Keratinocyte (primary cell): ENCODE data around the gene RHEX. TPM values are rescaled to one million over a fixed set of nuclear protein-coding genes. Genes with fewer than 3 reads are reported as not detected.

Source experiments
- DNase-seq: peaks from one replicate; pipeline ENCODE4 v3.0.0-alpha.2; 2011; ENCODE audit warnings: low read depth, missing footprints, low spot score
- FAIRE-seq: peaks from 2 replicates; lab custom pipeline; 2011; peaks lifted over from hg19 to GRCh38; lab: Jason Lieb, UNC
- H2AFZ ChIP-seq: 2 replicates; pipeline ENCODE4 v1.6.0; 2012; ENCODE audit warnings: low read length, control low read depth, inconsistent platforms; ENCODE audit not compliant: control insufficient read depth
- H3K27ac ChIP-seq: 2 replicates; pipeline ENCODE4 v1.5.1; 2011; ENCODE audit warnings: low read length; ENCODE audit not compliant: control insufficient read depth, insufficient read depth
- H3K27me3 ChIP-seq: 3 replicates; pipeline ENCODE4 v1.6.0; 2011; ENCODE audit warnings: low read length; ENCODE audit not compliant: control insufficient read depth, insufficient read depth; ENCODE audit errors: extremely low read depth
- H3K36me3 ChIP-seq, 2 experiments: 2 replicates in 1 of 2; 3 replicates in 1 of 2; pipeline ENCODE4 v1.5.1; 2011; ENCODE audit warnings: low read length in 2 of 2, mild to moderate bottlenecking in 1 of 2; ENCODE audit not compliant: control insufficient read depth in 2 of 2, insufficient read depth in 2 of 2; ENCODE audit errors: extremely low read depth in 1 of 2
- H3K4me1 ChIP-seq: 3 replicates; pipeline ENCODE4 v1.5.1; 2011; ENCODE audit warnings: low read length; ENCODE audit not compliant: control insufficient read depth, insufficient read depth; ENCODE audit errors: extremely low read depth
- H3K4me2 ChIP-seq: 3 replicates; pipeline ENCODE4 v1.6.0; 2011; ENCODE audit warnings: low read depth, low read length; ENCODE audit not compliant: control insufficient read depth, insufficient read depth; ENCODE audit errors: extremely low read depth
- H3K4me3 ChIP-seq, 3 experiments: fragments of 200-600 bp in 1 of 3; sonication (generic) in 1 of 3; 2 replicates in 2 of 3; 3 replicates in 1 of 3; pipeline ENCODE4 v1.5.1; 2011 to 2016; ENCODE audit warnings: low read length in 3 of 3, mild to moderate bottlenecking in 3 of 3, control low read depth in 2 of 3, inconsistent platforms in 1 of 3, low read depth in 1 of 3, mixed read lengths in 1 of 3, mixed run types in 1 of 3, moderate library complexity in 1 of 3; ENCODE audit not compliant: control insufficient read depth in 2 of 3, insufficient read depth in 2 of 3; ENCODE audit errors: extremely low read depth in 1 of 3
- H3K79me2 ChIP-seq: 2 replicates; pipeline ENCODE4 v1.6.0; 2012; ENCODE audit warnings: low read length; ENCODE audit not compliant: control insufficient read depth, insufficient read depth
- H3K9ac ChIP-seq: 3 replicates; pipeline ENCODE4 v1.6.0; 2011; ENCODE audit warnings: low read length; ENCODE audit not compliant: control insufficient read depth, insufficient read depth; ENCODE audit errors: extremely low read depth
- H3K9me1 ChIP-seq: 3 replicates; pipeline ENCODE4 v1.6.0; 2011; ENCODE audit warnings: low read length; ENCODE audit not compliant: control insufficient read depth, insufficient read depth; ENCODE audit errors: extremely low read depth
- H3K9me3 ChIP-seq: 2 replicates; pipeline ENCODE4 v1.5.1; 2012; ENCODE audit warnings: low read depth, low read length; ENCODE audit not compliant: control insufficient read depth
- H4K20me1 ChIP-seq: 3 replicates; pipeline ENCODE4 v1.6.0; 2011; ENCODE audit warnings: low read length; ENCODE audit not compliant: control insufficient read depth, insufficient read depth; ENCODE audit errors: extremely low read depth
- CTCF ChIP-seq, 3 experiments: IDR thresholded peaks in 1 of 3; conservative IDR thresholded peaks in 1 of 3; optimal IDR thresholded peaks in 1 of 3; 2 replicates in 2 of 3; 3 replicates in 1 of 3; pipeline versions ENCODE3 to v1.5.1; 2011; ENCODE audit warnings: low read length in 3 of 3, mild to moderate bottlenecking in 3 of 3, moderate library complexity in 2 of 3, control low read depth in 1 of 3, inconsistent platforms in 1 of 3; ENCODE audit not compliant: insufficient read depth in 2 of 3; ENCODE audit errors: extremely low read depth in 1 of 3
- EZH2 ChIP-seq: IDR thresholded peaks from one replicate; pipeline ENCODE4 v1.6.1; 2012; ENCODE audit warnings: inconsistent platforms, mild to moderate bottlenecking, low read length, moderate library complexity
- dilution Hi-C: fragments of 300-500 bp; cut with MboI; formaldehyde crosslinking; loops from one replicate; pipeline ENCODE4 v1.7.0; 2020; ENCODE audit warnings: low sequenced_read_pairs; ENCODE audit not compliant: extremely low pct_ligation_motif_present
- polyA plus RNA-seq, 5 experiments: library from polyadenylated mRNA; depleted of rRNA in 3 of 5; stranded (reverse) in 3 of 5; stranded (forward) in 1 of 5; unstranded in 1 of 5; fragments of >200 nt; gene quantifications; 1 replicate in 1 of 5; 2 replicates in 3 of 5; 3 replicates in 1 of 5; pipeline versions ENCODE4 v1.2.1 to v1.2.3, GENCODE V29; 2011 to 2012; ENCODE audit warnings: missing spikeins in 2 of 5, low read depth in 1 of 5, low replicate concordance in 1 of 5

Gene RHEX
- polyA plus RNA-seq, 1 donor (not counting 4 experiments of a cell fraction or from before 2014, with no cell fraction given): not detected

- FAIRE-seq: no peak
- TF ChIP-seq CTCF (optimal IDR thresholded peaks at IDR 0.05 in 1 of 3, IDR thresholded peaks at IDR 0.05 in 1 of 3, conservative IDR thresholded peaks at IDR 0.05 in 1 of 3; ENCODE audit: extremely low read depth in 1 of 3, insufficient read depth in 2 of 3, low read length in 3 of 3): no peak
- no peak for TF ChIP-seq EZH2
- no peak overlapping the region for H3K27ac ChIP-seq
Observed at GRCh38 chr1:206012086-206012859, 40.7 kb upstream of the RHEX start.

GRCh38 chr1:206013026-206013795 lies 39.8 kb upstream of the RHEX start:
- H3K79me2 ChIP-seq: no peaks in the 10 kb centered on the region
- dilution Hi-C loops: no loop called here
- no peak overlapping the region for H3K9ac ChIP-seq
- no peak overlapping the region for H3K4me2 ChIP-seq
- no peaks in the 10 kb centered on the region for H3K36me3 ChIP-seq
- no peaks in the 10 kb centered on the region for H4K20me1 ChIP-seq
- no peaks in the 10 kb centered on the region for H3K9me3 ChIP-seq
- FAIRE-seq (no peak), DNase-seq (no peak)
- no peak overlapping the region for H3K4me3 ChIP-seq
- no peak overlapping the region for H3K27ac ChIP-seq
- no peaks in the 10 kb centered on the region for H3K4me1 ChIP-seq
- H3K27me3 ChIP-seq: no peaks in the 10 kb centered on the region
- no peak overlapping the region for H2AFZ ChIP-seq
- TF ChIP-seq CTCF (optimal IDR thresholded peaks at IDR 0.05 in 1 of 3, IDR thresholded peaks at IDR 0.05 in 1 of 3, conservative IDR thresholded peaks at IDR 0.05 in 1 of 3; ENCODE audit: extremely low read depth in 1 of 3, insufficient read depth in 2 of 3, low read length in 3 of 3) (no peak), EZH2 (no peak)
- H3K9me1 ChIP-seq: no peaks in the 10 kb centered on the region

More at GRCh38 chr1:206012086-206012859, 40.7 kb upstream of the RHEX start:
- Histone ChIP-seq H3K9me3 (no peaks in the 10 kb centered on the region), H2AFZ (no peak overlapping the region), H4K20me1 (no peaks in the 10 kb centered on the region), H3K4me2 (no peak overlapping the region), H3K79me2 (no peaks in the 10 kb centered on the region), H3K4me1 (no peaks in the 10 kb centered on the region), H3K4me3 (no peak overlapping the region), H3K36me3 (no peaks in the 10 kb centered on the region), H3K9me1 (no peaks in the 10 kb centered on the region), H3K27me3 (no peaks in the 10 kb centered on the region), H3K9ac (no peak overlapping the region)
- dilution Hi-C loops: no loop called here
- no peak for DNase-seq
